Measurements from ENCODE around the gene MRPL53.

- TF ChIP-seq POLR2AphosphoS5 (IDR thresholded peaks at IDR 0.05; ENCODE audit: control insufficient read depth, insufficient read depth, low read depth, low read length), result no peak
- no peak for TF ChIP-seq ZNF384 (IDR thresholded peaks at IDR 0.05; ENCODE audit: low read depth, low read length)
- no peak for TF ChIP-seq NCOA1 (IDR thresholded peaks at IDR 0.05; ENCODE audit: low read depth)
- no peak for TF ChIP-seq MAX (CRISPR knock-in tag; IDR thresholded peaks at IDR 0.05)
- TF ChIP-seq ELF2 (CRISPR knock-in tag; IDR thresholded peaks at IDR 0.05), result no peak
Observed at GRCh38 chr2:74457129-74457548, 15.3 kb downstream of the MRPL53 start.
